Kidney epithelial cell (primary cell): ENCODE data around the gene CLCNKB. TPM values are rescaled to one million over a fixed set of nuclear protein-coding genes. Genes with fewer than 3 reads are reported as not detected.

Experiments
- DNase-seq: peaks from one replicate; pipeline ENCODE4 v3.0.0-alpha.2; 2010; ENCODE audit warnings: low read depth
- H3K27me3 ChIP-seq: 2 replicates; pipeline ENCODE4 v1.6.0; 2011; ENCODE audit warnings: low read length; ENCODE audit not compliant: control insufficient read depth, insufficient read depth
- H3K36me3 ChIP-seq: 2 replicates; pipeline ENCODE4 v1.5.1; 2011; ENCODE audit warnings: low read length; ENCODE audit not compliant: control insufficient read depth, insufficient read depth
- H3K4me3 ChIP-seq: 2 replicates; pipeline ENCODE4 v1.5.1; 2011; ENCODE audit warnings: low read depth, mild to moderate bottlenecking, control low read depth, low read length
- CTCF ChIP-seq: IDR thresholded peaks from 2 replicates; pipeline ENCODE4 v1.5.1; 2011; ENCODE audit warnings: mild to moderate bottlenecking, moderate library complexity, low read length, control low read depth, inconsistent platforms; ENCODE audit not compliant: insufficient read depth, poor library complexity, severe bottlenecking
- total RNA-seq: library from RNA; depleted of rRNA; stranded (reverse); fragments of >200 nt; gene quantifications from 2 replicates; pipeline ENCODE4 v1.2.3, GENCODE V29; 2015

The CLCNKB gene
- total RNA-seq, 1 donor from 2014 or later: 0.50 TPM

GRCh38 chr1:16017076-16017460 lies 26.5 kb upstream of the CLCNKB start:
- Histone ChIP-seq H3K4me3 (no peak overlapping the region), H3K27me3 (peaks cover 15% of the 10 kb centered on the region), H3K36me3 (no peaks in the 10 kb centered on the region)
- no peak for TF ChIP-seq CTCF
- no peak for DNase-seq

- Histone ChIP-seq H3K36me3 (no peaks in the 10 kb centered on the region), H3K4me3 (no peak within 1 kb of the TSS), H3K27me3 (peaks cover 21% of the 10 kb centered on the region)
- TF ChIP-seq CTCF: no peak
- no peak for DNase-seq
Measured at GRCh38 chr1:16017461-16018303, 25.9 kb upstream of the CLCNKB start, which contains the start of gene HSPB7. Gene HSPB7 (minus strand): TSS chr1:16018043. CDS start chr1:16017963, 80 bp downstream.

GRCh38 chr1:16018308-16018707 lies 25.3 kb upstream of the CLCNKB start:
- no peak for TF ChIP-seq CTCF
- Histone ChIP-seq H3K36me3 (no peaks in the 10 kb centered on the region), H3K4me3 (no peak overlapping the region), H3K27me3 (peaks cover 27% of the 10 kb centered on the region)
- no peak for DNase-seq

GRCh38 chr1:16018749-16019643 lies 24.6 kb upstream of the CLCNKB start:
- Histone ChIP-seq H3K27me3 (peaks cover 33% of the 10 kb centered on the region), H3K36me3 (no peaks in the 10 kb centered on the region), H3K4me3 (no peak overlapping the region)
- no peak for DNase-seq
- no peak for TF ChIP-seq CTCF

- no peak for DNase-seq
- Histone ChIP-seq H3K36me3 (no peaks in the 10 kb centered on the region), H3K4me3 (no peak overlapping the region), H3K27me3 (peaks cover 35% of the 10 kb centered on the region)
- no peak for TF ChIP-seq CTCF
Measured at GRCh38 chr1:16019644-16020277, 23.8 kb upstream of the CLCNKB start.
